GM12878 (cell line): Measurements from ENCODE around the gene AP1S1. TPM values are rescaled to one million over a fixed set of nuclear protein-coding genes. Genes with fewer than 3 reads are reported as not detected.

Source experiments
- ATAC-seq: fragments of 200-7000 bp; cut with Tn5 transposase; 3 replicates; pipeline ENCODE4 v1.9.1; 2020; ENCODE audit warnings: mild to moderate bottlenecking, moderate library complexity
- BruUV-seq: library from RNA; stranded (reverse); fragments of 400-500 nt; replicated peaks from 2 replicates; lab custom pipeline; 2021; lab: Mats Ljungman, UMichigan
- CTCF ChIA-PET: fragments of 300-600 bp; sonication (Branson Sonifier 250); formaldehyde crosslinking; extraction: SDS; loops from one replicate; lab custom pipeline; 2021; ENCODE audit warnings: inconsistent platforms; lab: Yijun Ruan, JAX
- POLR2A ChIA-PET: fragments of 350-600 bp; formaldehyde crosslinking; extraction: SDS; loops from one replicate; lab custom pipeline; 2021; ENCODE audit warnings: inconsistent platforms; lab: Charles Lee
- RAD21 ChIA-PET: fragments of 300-600 bp; sonication (Branson Sonifier 250); formaldehyde crosslinking; loops from one replicate; lab custom pipeline; 2023; ENCODE audit warnings: antibody characterized with exemption; ENCODE audit not compliant: unreplicated experiment; lab: Charles Lee
- SMC1A ChIA-PET: fragments of 300-600 bp; sonication (Branson Sonifier 250); formaldehyde crosslinking; loops from one replicate; lab custom pipeline; 2023; ENCODE audit not compliant: unreplicated experiment, uncharacterized antibody; lab: Charles Lee
- DNase-seq: peaks from one replicate; pipeline ENCODE4 v3.0.0-alpha.2; 2011; ENCODE audit warnings: low read depth, low spot score
- FAIRE-seq: peaks from 3 replicates; lab custom pipeline; 2011; peaks lifted over from hg19 to GRCh38; lab: Jason Lieb, UNC
- H2AFZ ChIP-seq: 2 replicates; pipeline ENCODE4 v1.6.0; 2011; ENCODE audit warnings: low read depth, low read length, control low read depth; ENCODE audit not compliant: control insufficient read depth
- H3K27ac ChIP-seq: 2 replicates; pipeline ENCODE4 v1.5.1; 2011; ENCODE audit warnings: control low read depth; ENCODE audit not compliant: control insufficient read depth, insufficient read depth
- H3K27me3 ChIP-seq, 2 experiments: replicated peaks in 1 of 2; 2 replicates each; pipeline versions ENCODE4 v1.6.0 to v1.6.1; 2011; ENCODE audit warnings: low read length in 1 of 2; ENCODE audit not compliant: control insufficient read depth in 2 of 2, insufficient read depth in 2 of 2
- H3K36me3 ChIP-seq, 2 experiments: 2 replicates each; pipeline ENCODE4 v1.5.1; 2011; ENCODE audit warnings: low read length in 1 of 2; ENCODE audit not compliant: control insufficient read depth in 2 of 2, insufficient read depth in 2 of 2
- H3K4me1 ChIP-seq: 2 replicates; pipeline ENCODE4 v1.6.1; 2011; ENCODE audit warnings: mild to moderate bottlenecking, low read length, moderate library complexity, mixed read lengths; ENCODE audit not compliant: control insufficient read depth, insufficient read depth
- H3K4me2 ChIP-seq: 2 replicates; pipeline ENCODE4 v1.6.0; 2011; ENCODE audit warnings: control low read depth; ENCODE audit not compliant: control insufficient read depth, insufficient read depth
- H3K4me3 ChIP-seq: fragments of 200-600 bp; sonication (generic); 2 replicates; pipeline ENCODE4 v1.5.1; 2016
- H3K79me2 ChIP-seq: 2 replicates; pipeline ENCODE4 v1.6.0; 2011; ENCODE audit warnings: low read length; ENCODE audit not compliant: control insufficient read depth, insufficient read depth
- H3K9ac ChIP-seq: 2 replicates; pipeline ENCODE4 v1.8.0; 2011; ENCODE audit warnings: low read length, control low read depth, mixed read lengths; ENCODE audit not compliant: control insufficient read depth, insufficient read depth
- H3K9me3 ChIP-seq: replicated peaks from 3 replicates; pipeline ENCODE4 v1.5.1; 2011; ENCODE audit warnings: mild to moderate bottlenecking, low read length; ENCODE audit not compliant: control insufficient read depth, insufficient read depth
- H4K20me1 ChIP-seq: 2 replicates; pipeline ENCODE4 v1.6.0; 2011; ENCODE audit not compliant: control insufficient read depth, insufficient read depth
- ESRRA ChIP-seq: IDR thresholded peaks from 2 replicates; pipeline ENCODE4 v1.6.1; 2012; ENCODE audit warnings: mild to moderate bottlenecking, low read length, improper control_type of control experiment
- ETV6 ChIP-seq, 2 experiments: fragments of 450-650 bp in 1 of 2; IDR thresholded peaks in 1 of 2; conservative IDR thresholded peaks in 1 of 2; 2 replicates each; pipeline ENCODE4 v1.6.1; 2014; ENCODE audit warnings: antibody characterized with exemption in 1 of 2, borderline replicate concordance in 1 of 2, low read depth in 1 of 2, mild to moderate bottlenecking in 1 of 2, moderate library complexity in 1 of 2
- IKZF2 ChIP-seq, 2 experiments: fragments of 450-650 bp; IDR thresholded peaks; 2 replicates each; pipeline ENCODE4 v1.6.1; 2017; ENCODE audit warnings: mild to moderate bottlenecking in 2 of 2, moderate library complexity in 2 of 2
- ZNF24 ChIP-seq: fragments of 450-650 bp; IDR thresholded peaks from 2 replicates; pipeline ENCODE4 v1.6.1; 2017; ENCODE audit warnings: antibody characterized with exemption, mild to moderate bottlenecking
- ZNF622 ChIP-seq: fragments of 450-650 bp; IDR thresholded peaks from 2 replicates; pipeline ENCODE4 v1.6.1; 2017; ENCODE audit warnings: mild to moderate bottlenecking, inconsistent platforms
- WGBS: methylation state at CpG from one replicate; pipeline ENCODE4 v1.1.6; 2016; ENCODE audit warnings: low lambda C conversion rate; ENCODE audit not compliant: insufficient replicate concordance, insufficient coverage; ENCODE audit errors: missing lambda C conversion rate; 5-methylcytosine and 5-hydroxymethylcytosine counted together
- in situ Hi-C: fragments of 300-500 bp; cut with MboI; formaldehyde crosslinking; loops from 9 replicates; pipeline ENCODE4 v1.14.3; 2018; ENCODE audit warnings: mixed read lengths
- intact Hi-C: fragments of 100-400 bp; cut with micrococcal nuclease; formaldehyde crosslinking; loops from one replicate; pipeline ENCODE4 v1.14.2; 2022; ENCODE audit not compliant: unreplicated experiment
- polyA plus RNA-seq, 11 experiments: library from polyadenylated mRNA; depleted of rRNA in 4 of 11; unstranded in 6 of 11; stranded (reverse) in 5 of 11; fragments of >200 nt; fragmentation: Nextera tagmentation in 4 of 11; fragmentation: Illumina TruSeq in 1 of 11; extraction: Ambion mirVana in 4 of 11; extraction: Trizol in 1 of 11; gene quantifications; 1 replicate in 1 of 11; 2 replicates in 10 of 11; pipeline versions ENCODE4 v1.2.1 to v1.2.3, GENCODE V29; 2011 to 2016; ENCODE audit warnings: inconsistent platforms in 2 of 11, missing spikeins in 2 of 11, low read depth in 1 of 11
- total RNA-seq, 4 experiments: library from RNA; depleted of rRNA in 3 of 4; stranded (reverse); fragments of >200 nt in 3 of 4; fragmentation: Illumina TruSeq in 1 of 4; extraction: Trizol in 1 of 4; gene quantifications; 2 replicates each; pipeline versions ENCODE4 v1.2.1 to v1.2.3, GENCODE V29; 2013 to 2021
- TF ChIP-seq, protein P1 (sequence below): fragments of 450-650 bp; IDR thresholded peaks from 2 replicates; pipeline ENCODE4 v1.6.1; 2017; ENCODE audit warnings: borderline replicate concordance

Gene AP1S1
- total and polyA plus RNA-seq, 10 of the 15 experiments (the other 5 are each of a cell fraction or from before 2014, with no cell fraction given), result 2.5 to 121 (median 54.9) TPM

DNA sequence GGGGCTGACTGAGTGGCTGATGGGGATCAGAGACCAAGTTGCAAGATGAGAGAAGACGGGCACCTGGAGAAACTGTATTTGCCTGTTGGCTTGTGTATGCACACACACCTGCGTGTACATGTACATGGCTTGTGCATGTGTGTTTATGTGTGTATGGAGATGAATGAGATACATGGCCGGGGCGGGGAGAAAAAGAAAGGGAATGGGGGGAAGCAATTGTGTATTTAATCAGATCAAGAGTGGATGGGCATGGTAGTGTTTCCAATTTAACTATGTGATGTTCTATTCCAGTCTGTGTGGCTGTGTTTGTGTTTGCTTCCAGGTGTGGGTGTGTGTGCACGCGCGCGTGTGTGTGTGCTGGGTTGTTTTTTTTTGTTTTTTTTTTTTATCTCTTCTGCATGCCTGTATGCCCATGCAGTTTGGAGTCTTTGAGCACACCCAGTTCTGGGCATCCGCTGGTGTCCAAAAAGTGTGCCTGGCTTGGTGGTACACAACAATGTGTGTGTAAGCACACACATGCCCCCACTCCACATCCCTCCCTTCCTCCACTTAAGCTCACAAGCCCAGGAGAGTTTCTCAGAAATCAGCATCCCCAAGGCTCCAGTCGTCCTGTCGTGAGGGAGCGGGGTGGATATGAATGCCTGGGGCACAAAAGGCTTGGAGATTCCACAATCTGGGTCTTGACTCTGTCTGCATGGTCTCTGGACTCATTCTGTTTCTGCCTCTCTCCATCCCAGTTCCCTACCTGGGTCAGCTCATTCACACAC, 13.6 kb downstream of the AP1S1 start:
- H3K9me3 ChIP-seq, result no peaks in the 10 kb centered on the region; the same call in 2 of the 3 replicates
- H2AFZ ChIP-seq, result no peak overlapping the region
- H4K20me1 ChIP-seq, result no peaks in the 10 kb centered on the region
- no peak overlapping the region for H3K9ac ChIP-seq
- H3K36me3 ChIP-seq, result no peaks in the 10 kb centered on the region
- ChIA-PET RAD21 (interaction anchor here (1.8 kb wide), 1 partner anchor 24 kb away, joined by 12 read pairs; no protein-coding TSS in a partner anchor), SMC1A (interaction anchor here (1.2 to 1.8 kb wide), 2 partner anchors 24 to 25 kb away, joined by 4 to 9 read pairs; no protein-coding TSS in a partner anchor), CTCF (interaction anchor here (1.0 to 6.1 kb wide), 3 partner anchors 11 to 31 kb away, joined by 4 to 80 read pairs (median 4); no protein-coding TSS in a partner anchor), POLR2A (interaction anchor here (0.7 kb wide), 1 partner anchor 24 kb away, joined by 4 read pairs; no protein-coding TSS in a partner anchor)
- FAIRE-seq (no peak), DNase-seq (no peak), ATAC-seq (no peak)
- peaks cover 11% of the 10 kb centered on the region for H3K4me1 ChIP-seq
- BruUV-seq, result no TSS peak
- peaks cover 33 to 38% of the 10 kb centered on the region in 2 experiments for H3K27me3 ChIP-seq
- intact Hi-C loops, result no loop called here
- TF ChIP-seq ETV6 (conservative IDR thresholded peaks at IDR 0.05 in 1 of 2, IDR thresholded peaks at IDR 0.05 in 1 of 2; ENCODE audit: borderline replicate concordance in 1 of 2, low read depth in 1 of 2) (no peak), ZNF622 (no peak), IKZF2 (IDR thresholded peaks at IDR 0.05) (no peak), ESRRA (no peak), ZNF24 (no peak)
- TF ChIP-seq, protein P1, sequence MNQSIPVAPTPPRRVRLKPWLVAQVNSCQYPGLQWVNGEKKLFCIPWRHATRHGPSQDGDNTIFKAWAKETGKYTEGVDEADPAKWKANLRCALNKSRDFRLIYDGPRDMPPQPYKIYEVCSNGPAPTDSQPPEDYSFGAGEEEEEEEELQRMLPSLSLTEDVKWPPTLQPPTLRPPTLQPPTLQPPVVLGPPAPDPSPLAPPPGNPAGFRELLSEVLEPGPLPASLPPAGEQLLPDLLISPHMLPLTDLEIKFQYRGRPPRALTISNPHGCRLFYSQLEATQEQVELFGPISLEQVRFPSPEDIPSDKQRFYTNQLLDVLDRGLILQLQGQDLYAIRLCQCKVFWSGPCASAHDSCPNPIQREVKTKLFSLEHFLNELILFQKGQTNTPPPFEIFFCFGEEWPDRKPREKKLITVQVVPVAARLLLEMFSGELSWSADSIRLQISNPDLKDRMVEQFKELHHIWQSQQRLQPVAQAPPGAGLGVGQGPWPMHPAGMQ, result no peak
- H3K27ac ChIP-seq, result no peak overlapping the region
- H3K4me3 ChIP-seq, result no peak overlapping the region
- under 1% methylated on average over 12 of the region's 12 CpGs for WGBS
- no peaks in the 10 kb centered on the region for H3K79me2 ChIP-seq
- in situ Hi-C loops, result no loop called here
- no peak overlapping the region for H3K4me2 ChIP-seq
